Fibroblast of lung (primary cell): ENCODE results near the gene PURA.

Experiments
- CTCF ChIP-seq, 2 donors: IDR thresholded peaks in 1 of 2; conservative IDR thresholded peaks in 1 of 2; 1 replicate in 1 of 2; 2 replicates in 1 of 2; pipeline ENCODE4 v1.5.1; 2011 to 2012; ENCODE audit warnings: low read length in 2 of 2, control low read depth in 1 of 2, inconsistent platforms in 1 of 2, low read depth in 1 of 2, mild to moderate bottlenecking in 1 of 2
- EZH2 ChIP-seq: IDR thresholded peaks from 2 replicates; pipeline ENCODE4 v1.5.1; 2012; ENCODE audit warnings: low read length, control low read depth, mild to moderate bottlenecking; ENCODE audit errors: missing control alignments

- TF ChIP-seq CTCF (conservative IDR thresholded peaks at IDR 0.05 in 1 of 2, IDR thresholded peaks at IDR 0.05 in 1 of 2; ENCODE audit: low read depth in 1 of 2, low read length in 2 of 2), result no peak
- TF ChIP-seq EZH2, result no peak
Measured at GRCh38 chr5:140159014-140159927, 45.4 kb downstream of the PURA start.
